Keratinocyte (primary cell): ENCODE data around the gene TRIM27.

ENCODE experiments used
- CTCF ChIP-seq, 3 experiments: IDR thresholded peaks in 1 of 3; conservative IDR thresholded peaks in 1 of 3; optimal IDR thresholded peaks in 1 of 3; 2 replicates in 2 of 3; 3 replicates in 1 of 3; pipeline versions ENCODE3 to v1.5.1; 2011; ENCODE audit warnings: low read length in 3 of 3, mild to moderate bottlenecking in 3 of 3, moderate library complexity in 2 of 3, control low read depth in 1 of 3, inconsistent platforms in 1 of 3; ENCODE audit not compliant: insufficient read depth in 2 of 3; ENCODE audit errors: extremely low read depth in 1 of 3
- EZH2 ChIP-seq: IDR thresholded peaks from one replicate; pipeline ENCODE4 v1.6.1; 2012; ENCODE audit warnings: inconsistent platforms, mild to moderate bottlenecking, low read length, moderate library complexity

DNA sequence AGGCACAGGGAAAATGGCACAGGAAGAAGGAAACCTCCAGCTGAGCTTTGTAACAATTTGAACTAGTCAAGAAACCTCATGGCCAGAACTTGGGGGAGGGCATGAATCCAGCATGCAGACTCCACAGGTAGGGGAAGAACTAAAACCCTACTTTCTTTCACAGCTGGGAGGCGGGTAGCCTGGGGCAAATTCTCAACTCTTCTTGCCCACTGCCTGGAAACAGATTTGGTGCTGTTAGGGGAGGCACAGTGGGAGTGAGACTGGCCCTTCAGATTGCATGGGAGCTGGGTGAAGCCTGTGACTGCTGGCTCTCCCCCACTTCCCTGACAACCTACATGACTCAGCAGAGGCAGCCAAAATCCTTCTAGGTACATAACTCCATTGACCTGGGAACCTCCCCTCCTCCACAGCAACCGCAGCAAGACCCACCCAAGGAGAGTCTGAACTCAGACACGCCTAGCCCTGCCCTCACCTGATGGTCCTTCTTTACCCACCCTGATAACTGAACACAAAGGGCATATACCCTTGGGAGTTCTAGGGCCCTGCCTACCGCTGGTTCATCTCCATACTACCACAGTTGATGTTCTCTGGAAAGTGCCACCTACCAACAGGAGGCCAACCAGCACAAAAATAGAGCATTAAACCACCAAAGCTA, 37.2 kb upstream of the TRIM27 start:
- TF ChIP-seq CTCF (optimal IDR thresholded peaks at IDR 0.05 in 1 of 3, IDR thresholded peaks at IDR 0.05 in 1 of 3, conservative IDR thresholded peaks at IDR 0.05 in 1 of 3; ENCODE audit: extremely low read depth in 1 of 3, insufficient read depth in 2 of 3, low read length in 3 of 3): no peak
- no peak for TF ChIP-seq EZH2
